ENCODE measurements around the gene FOXO6. TPM values are rescaled to one million over a fixed set of nuclear protein-coding genes. Genes with fewer than 3 reads are reported as not detected.

Gene FOXO6
- total RNA-seq, 1 donor from 2014 or later, result not detected

- no peak for ATAC-seq
These were observed 66.9 kb downstream of the FOXO6 start for GRCh38 chr1:41427916-41428737.

DNA sequence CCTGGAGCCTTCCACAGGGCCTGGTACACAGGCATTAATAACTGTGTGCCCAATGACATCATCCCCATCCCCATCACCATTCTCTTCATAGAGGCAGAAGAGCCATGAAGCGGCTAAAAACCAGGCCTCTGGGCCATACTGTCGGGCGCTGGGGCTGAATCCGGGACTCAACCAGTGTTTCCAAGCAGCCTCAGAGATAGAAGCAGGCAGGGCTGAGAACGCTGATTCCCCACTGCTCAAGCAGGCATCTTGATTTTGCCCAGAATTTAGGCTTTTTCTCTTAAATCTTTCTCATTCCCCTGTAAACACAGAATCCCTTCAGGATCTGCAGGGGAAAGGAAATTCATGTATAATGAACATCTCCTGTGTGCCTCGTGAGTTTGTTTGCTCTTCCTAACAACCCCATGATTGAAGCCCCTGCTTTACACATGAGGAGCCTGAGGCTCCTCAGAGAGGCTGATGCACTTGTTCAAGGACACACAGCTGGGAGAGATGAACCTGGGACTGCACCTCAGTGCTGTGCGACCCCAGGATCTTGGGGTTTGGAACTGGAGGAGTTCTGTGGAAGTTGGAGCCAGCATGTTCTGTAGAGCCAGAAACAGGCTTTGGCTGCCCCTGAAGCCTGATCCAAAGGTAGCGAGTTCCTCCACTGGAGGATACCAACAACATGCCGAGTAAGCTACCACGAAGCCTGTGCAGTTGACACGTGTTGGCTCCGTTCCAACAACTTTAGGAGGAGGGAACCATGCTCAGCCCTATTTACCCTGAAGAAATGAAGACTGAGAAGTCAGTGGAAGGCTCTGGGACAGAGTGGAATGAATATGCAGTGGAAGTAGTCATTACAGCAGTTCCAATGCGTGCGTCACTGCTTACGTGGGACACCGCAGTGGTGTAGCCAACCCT, 67.8 kb downstream of the FOXO6 start:
- ATAC-seq, result no peak

GRCh38 chr1:41429641-41430035, 68.4 kb downstream of the FOXO6 start:
- ATAC-seq, result no peak

DNA sequence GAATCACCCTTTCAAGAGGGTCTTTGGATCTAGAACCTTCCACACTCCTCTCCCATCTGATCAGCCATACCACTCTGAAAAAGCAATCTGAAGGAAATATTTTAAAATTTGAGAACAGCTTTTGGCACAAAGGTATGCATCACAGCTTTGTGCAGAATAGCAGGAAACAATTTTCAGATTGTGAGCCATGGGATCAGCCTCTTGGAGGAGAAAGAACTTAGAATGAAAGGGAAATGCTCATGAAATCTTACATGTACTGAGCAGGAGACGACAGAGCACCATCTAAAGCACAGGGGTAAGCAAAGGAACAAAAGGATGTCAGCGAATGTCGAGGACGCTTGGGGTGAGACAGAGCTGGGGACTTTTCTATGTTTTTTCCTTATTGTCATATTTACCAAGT, 68.8 kb downstream of the FOXO6 start:
- no peak for ATAC-seq

DNA sequence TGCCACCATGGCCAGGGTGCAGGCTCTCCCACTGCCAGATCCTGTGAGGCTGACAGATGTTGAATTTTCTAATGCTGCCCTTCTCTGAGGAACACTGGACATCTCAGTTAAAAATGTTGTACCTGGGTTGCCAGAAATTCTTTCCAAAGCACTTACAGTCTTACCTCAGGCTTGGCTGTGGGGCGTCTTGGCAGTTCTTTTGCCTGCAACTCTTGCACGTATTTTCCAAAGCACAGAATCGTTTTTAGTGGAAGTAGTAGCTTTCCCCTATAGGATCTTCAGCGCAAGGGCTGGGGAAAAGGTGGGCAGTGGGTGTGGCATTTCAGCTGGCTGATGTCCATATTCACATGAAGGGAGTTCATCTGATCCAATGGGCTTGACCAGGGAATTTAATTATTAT, 69.3 kb downstream of the FOXO6 start:
- ATAC-seq, result no peak

DNA sequence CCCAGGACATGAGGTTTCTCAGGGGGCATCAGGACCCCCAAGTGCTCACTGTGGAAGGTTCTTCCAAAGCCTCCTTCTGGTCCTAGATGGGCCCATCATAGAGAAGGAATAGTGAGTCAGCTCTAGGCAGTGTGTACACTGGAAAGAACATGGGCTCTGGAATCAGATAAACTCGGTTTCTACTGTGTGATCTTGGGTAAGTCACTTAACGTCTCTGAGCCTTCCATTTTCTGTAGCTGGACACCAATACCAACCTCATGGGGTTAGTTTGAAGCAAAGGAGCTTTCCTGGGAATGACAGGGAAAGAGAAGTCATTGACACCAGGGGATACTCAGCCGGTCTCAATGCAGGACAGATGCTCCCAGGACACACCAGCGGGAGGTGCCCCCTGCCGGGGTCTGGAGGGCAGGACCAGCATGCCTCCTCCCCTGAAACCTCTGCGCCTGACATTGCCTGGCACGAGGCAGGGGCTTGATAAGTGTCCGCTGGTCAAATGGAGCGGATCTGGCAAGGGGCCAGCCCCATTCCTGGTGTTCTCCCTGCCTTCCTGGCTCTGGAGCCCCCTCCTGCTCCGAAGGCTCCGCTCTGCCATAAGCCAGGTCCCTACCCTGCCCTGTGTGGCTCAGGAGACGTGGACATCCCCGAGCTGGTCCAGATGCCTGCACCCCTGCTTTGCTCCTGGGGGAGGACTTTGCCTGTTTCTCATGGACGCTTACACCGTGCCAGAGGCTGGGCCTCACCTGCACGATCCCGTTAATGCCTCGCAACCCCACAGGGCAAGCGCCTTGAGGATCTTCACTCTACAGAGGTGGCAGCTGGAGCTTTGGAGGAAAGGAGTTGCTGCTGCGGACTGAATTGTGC, 70.5 kb downstream of the FOXO6 start:
- ATAC-seq, result no peak

Other genes starting within 250 kb of the FOXO6 start
- gene SCMH1, start 119.1 kb upstream of the FOXO6 start, total RNA-seq, result 13.0 TPM
- gene EDN2, start 123.2 kb downstream of the FOXO6 start, total RNA-seq, result 4.7 TPM

Data from esophagus mucosa (tissue), 1 donor.